Activated T-helper 17 cell treated with anti-CD3 and anti-CD28 coated beads, Interleukin-2, amount 50 U/mL, for 72 hours (primary cell): Measurements from ENCODE around the gene TRIO. TPM values are rescaled to one million over a fixed set of nuclear protein-coding genes. Genes with fewer than 3 reads are reported as not detected.
"Not testable (repeated sequence)": the region's sequence is repeated elsewhere in the genome, so short reads cannot be mapped to it uniquely, and the experiment has no call there.

ENCODE experiments used
- ATAC-seq: fragments of 150-1000 bp; cut with Tn5 transposase; replicated peaks from 2 replicates; pipeline ENCODE4 v1.10.0; 2021; ENCODE audit warnings: mild to moderate bottlenecking, moderate library complexity
- H3K27ac Mint-ChIP-seq: one replicate; pipeline ENCODE4 v1.8.0; 2022; ENCODE audit warnings: mixed read lengths
- H3K27me3 Mint-ChIP-seq: one replicate; pipeline ENCODE4 v1.8.0; 2022; ENCODE audit warnings: mixed read lengths
- H3K36me3 Mint-ChIP-seq: one replicate; pipeline ENCODE4 v1.8.0; 2022; ENCODE audit warnings: low read depth, mild to moderate bottlenecking, mixed read lengths
- H3K4me1 Mint-ChIP-seq: one replicate; pipeline ENCODE4 v1.8.0; 2022; ENCODE audit warnings: mixed read lengths
- H3K4me3 Mint-ChIP-seq: one replicate; pipeline ENCODE4 v1.8.0; 2022; ENCODE audit warnings: mild to moderate bottlenecking, mixed read lengths
- H3K9me3 Mint-ChIP-seq: one replicate; pipeline ENCODE4 v1.8.0; 2022; ENCODE audit warnings: mixed read lengths
- total RNA-seq, 2 donors: library from RNA; stranded (reverse); gene quantifications; one replicate each; pipeline ENCODE4 v1.2.3, GENCODE V29; 2022

Gene TRIO
- total RNA-seq, 2 donors from 2014 or later = 13.6 to 21.5 TPM

DNA sequence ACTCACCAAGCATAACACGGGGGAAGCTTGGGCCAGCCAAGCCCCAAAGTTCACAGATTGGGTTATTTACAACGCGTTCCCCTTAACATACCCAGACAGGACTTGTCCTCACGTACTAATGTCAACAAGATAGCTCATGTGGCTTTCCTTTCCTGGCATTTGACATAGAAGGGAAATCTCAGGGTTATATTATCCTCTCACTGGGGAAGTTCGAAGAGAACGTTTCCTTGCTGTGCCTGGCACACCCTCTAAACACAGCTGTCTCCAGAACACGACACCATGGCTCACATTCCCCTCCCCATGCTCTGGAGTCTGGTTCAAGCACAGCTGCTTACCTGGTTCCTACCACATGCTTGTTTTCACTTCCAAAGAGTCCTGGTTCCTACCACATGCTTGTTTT, 391.6 kb downstream of the TRIO start:
- no peak for ATAC-seq
- Mint-ChIP-seq H3K27me3 (peaks cover 3% of the 10 kb centered on the region), H3K4me3 (no peak overlapping the region), H3K27ac (no peak overlapping the region), H3K4me1 (no peaks in the 10 kb centered on the region), H3K36me3 (no peaks in the 10 kb centered on the region), H3K9me3 (no peaks in the 10 kb centered on the region)

DNA sequence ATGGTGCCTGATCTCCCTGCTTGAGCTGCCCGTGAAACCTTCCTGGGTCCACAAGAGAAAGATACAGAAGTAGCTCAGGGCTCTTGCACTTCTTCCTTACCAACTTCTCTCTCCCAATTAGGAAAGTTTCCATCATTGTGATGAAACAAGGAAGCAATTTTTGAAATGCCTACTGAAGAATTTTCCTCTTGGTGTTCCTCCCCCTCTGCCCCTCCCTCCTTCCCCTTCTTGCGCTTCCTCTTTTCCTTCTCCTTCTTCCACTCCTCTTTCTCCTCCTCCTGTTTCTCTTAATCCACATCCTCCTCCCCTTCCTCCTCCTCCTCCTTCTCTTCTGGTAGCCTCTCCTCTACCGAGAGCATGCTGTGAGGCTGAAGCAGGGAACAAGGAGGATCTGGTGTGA, 402.2 kb downstream of the TRIO start:
- Mint-ChIP-seq H3K4me3 (no peak overlapping the region), H3K27me3 (peaks cover 4% of the 10 kb centered on the region), H3K4me1 (peaks cover 4% of the 10 kb centered on the region), H3K36me3 (no peaks in the 10 kb centered on the region), H3K27ac (no peak overlapping the region), H3K9me3 (peaks cover 4% of the 10 kb centered on the region)
- no peak for ATAC-seq

DNA sequence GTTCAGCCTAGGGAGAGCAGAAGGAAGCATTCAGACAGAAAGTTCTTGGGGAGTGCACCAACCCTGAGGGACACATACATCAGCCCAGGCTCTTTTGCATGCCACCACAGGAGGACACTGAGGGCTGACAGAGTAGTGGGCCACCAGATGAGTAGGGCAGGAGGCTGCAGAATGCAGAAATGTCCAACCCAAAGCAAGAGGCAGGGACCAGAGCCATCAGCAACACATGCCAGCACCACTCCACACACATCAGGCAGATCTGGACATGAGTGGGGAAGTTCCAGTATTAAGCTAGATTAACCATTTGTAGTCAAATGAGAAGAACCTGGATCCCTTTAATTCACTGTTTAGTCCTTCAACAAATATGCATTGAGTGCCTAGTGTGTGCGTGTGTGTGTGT, 402.7 kb downstream of the TRIO start:
- H3K27me3 Mint-ChIP-seq = peaks cover 9% of the 10 kb centered on the region
- no peak overlapping the region for H3K4me3 Mint-ChIP-seq
- no peak overlapping the region for H3K27ac Mint-ChIP-seq
- ATAC-seq = no peak
- peaks cover 4% of the 10 kb centered on the region for H3K4me1 Mint-ChIP-seq
- H3K9me3 Mint-ChIP-seq = no peaks in the 10 kb centered on the region
- H3K36me3 Mint-ChIP-seq = no peaks in the 10 kb centered on the region

DNA sequence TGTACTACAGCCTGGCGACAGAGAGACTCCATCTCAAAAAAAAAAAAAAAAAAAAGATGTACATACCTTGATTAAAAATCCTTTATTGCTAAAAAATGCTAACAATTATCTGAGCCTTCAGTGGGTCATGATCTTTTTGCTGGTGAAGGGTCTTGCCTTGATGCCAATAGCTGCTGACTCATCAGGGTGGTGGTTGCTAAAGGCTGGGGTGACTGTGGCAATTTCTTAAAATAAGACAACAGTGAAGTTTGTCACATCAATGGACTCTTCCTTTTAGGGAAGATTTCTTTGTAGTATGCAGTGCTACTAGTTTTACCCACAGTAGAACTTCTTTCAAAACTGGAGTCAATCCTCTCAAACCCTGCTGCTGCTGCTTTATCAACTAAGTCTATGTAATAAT, 404.5 kb downstream of the TRIO start:
- H3K27me3 Mint-ChIP-seq = peaks cover 14% of the 10 kb centered on the region
- ATAC-seq = no peak
- H3K36me3 Mint-ChIP-seq = no peaks in the 10 kb centered on the region
- peaks cover 5% of the 10 kb centered on the region for H3K9me3 Mint-ChIP-seq
- peaks cover 4% of the 10 kb centered on the region for H3K4me1 Mint-ChIP-seq
- H3K4me3 Mint-ChIP-seq = no peak overlapping the region
- no peak overlapping the region for H3K27ac Mint-ChIP-seq

DNA sequence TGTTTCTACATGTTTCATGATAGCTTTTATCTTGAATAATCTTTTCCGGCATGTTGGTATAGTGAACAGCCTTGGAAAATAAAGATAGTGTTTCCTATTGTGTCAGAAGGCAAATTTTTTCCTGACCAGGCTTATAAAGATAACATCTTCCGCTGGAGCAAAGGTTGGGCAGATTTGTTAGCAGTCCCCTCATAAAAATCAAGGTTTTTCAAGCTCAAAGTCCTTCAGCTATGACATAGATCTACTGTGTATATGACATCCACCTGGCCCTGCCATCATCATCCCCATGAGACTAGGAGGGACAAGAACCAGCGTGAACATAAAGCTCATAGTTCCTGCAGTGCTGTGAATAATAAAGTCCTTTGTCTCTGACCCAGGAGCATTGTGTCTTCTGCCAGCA, 408.1 kb downstream of the TRIO start:
- Mint-ChIP-seq H3K27me3 (peaks cover 12% of the 10 kb centered on the region), H3K36me3 (no peaks in the 10 kb centered on the region), H3K9me3 (peaks cover 5% of the 10 kb centered on the region), H3K4me3 (no peak overlapping the region), H3K4me1 (peaks cover 4% of the 10 kb centered on the region), H3K27ac (no peak overlapping the region)
- no peak for ATAC-seq

DNA sequence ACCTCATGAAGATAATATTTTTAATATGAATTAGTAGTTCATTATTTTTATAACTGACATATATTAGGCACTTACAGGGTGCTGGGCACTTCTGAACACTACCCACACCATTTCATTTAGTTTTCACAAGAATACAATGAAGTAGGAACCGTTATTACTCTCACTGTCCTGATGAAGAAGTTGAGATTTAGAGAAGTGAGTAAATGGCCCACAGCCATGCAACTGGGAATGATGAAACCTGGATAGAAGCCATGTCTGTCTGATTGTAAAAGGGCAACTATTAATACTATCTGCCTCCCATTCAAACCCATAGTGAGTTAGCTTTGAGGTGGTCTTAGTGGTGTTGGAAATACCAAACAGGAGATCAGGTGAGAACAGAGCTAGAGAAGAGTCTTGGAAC, 408.9 kb downstream of the TRIO start:
- Mint-ChIP-seq H3K4me3 (no peak overlapping the region), H3K9me3 (peaks cover 5% of the 10 kb centered on the region), H3K27ac (no peak overlapping the region), H3K4me1 (peaks cover 4% of the 10 kb centered on the region), H3K36me3 (no peaks in the 10 kb centered on the region), H3K27me3 (peaks cover 12% of the 10 kb centered on the region)
- no peak for ATAC-seq

DNA sequence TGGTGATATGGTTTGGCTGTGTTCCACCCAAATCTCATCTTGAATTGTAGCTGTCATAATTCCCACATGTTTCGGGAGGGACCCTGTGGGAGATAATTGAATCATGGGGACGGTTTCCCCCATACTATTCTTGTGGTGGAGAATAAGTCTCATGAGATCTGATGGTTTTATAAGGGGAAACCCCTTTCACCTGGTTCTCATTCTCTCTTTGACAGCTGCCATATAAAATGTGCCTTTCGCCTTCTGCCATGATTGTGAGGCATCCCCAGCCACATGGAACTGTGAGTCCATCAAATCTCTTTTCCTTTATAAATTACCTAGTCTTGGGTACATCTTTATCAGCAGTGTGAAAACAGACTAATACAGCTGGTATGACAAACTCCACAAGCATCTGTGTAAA, 411.1 kb downstream of the TRIO start:
- H3K9me3 Mint-ChIP-seq, H3K4me3 Mint-ChIP-seq, H3K36me3 Mint-ChIP-seq, H3K4me1 Mint-ChIP-seq, H3K27ac Mint-ChIP-seq: not testable (repeated sequence)
- peak; percentile 34 for ATAC-seq
- H3K27me3 Mint-ChIP-seq = peaks cover 12% of the 10 kb centered on the region

DNA sequence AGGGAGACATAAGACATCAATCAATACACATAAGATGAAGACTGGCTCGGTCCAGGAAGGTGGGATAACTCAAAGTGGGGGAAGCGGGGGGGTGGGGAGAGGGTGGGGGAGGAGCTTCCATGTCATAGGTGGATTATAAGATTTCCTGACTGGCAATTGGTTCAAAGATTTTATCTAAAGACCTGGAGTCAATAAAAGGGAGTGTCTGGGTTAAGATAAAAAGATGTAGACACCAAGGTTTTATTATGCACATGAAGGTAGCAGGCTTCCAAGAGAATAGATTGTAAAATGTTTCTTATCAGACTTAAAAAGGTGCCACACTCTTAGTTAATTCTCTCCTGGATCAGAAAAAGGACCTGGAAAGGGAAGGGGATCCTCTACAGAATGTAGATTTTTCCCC, 412.9 kb downstream of the TRIO start:
- H3K4me1 Mint-ChIP-seq = peaks cover 7% of the 10 kb centered on the region
- H3K27ac Mint-ChIP-seq = no peak overlapping the region
- no peaks in the 10 kb centered on the region for H3K36me3 Mint-ChIP-seq
- H3K9me3 Mint-ChIP-seq = peaks cover 5% of the 10 kb centered on the region
- H3K27me3 Mint-ChIP-seq = peaks cover 7% of the 10 kb centered on the region
- no peak overlapping the region for H3K4me3 Mint-ChIP-seq
- ATAC-seq = no peak

DNA sequence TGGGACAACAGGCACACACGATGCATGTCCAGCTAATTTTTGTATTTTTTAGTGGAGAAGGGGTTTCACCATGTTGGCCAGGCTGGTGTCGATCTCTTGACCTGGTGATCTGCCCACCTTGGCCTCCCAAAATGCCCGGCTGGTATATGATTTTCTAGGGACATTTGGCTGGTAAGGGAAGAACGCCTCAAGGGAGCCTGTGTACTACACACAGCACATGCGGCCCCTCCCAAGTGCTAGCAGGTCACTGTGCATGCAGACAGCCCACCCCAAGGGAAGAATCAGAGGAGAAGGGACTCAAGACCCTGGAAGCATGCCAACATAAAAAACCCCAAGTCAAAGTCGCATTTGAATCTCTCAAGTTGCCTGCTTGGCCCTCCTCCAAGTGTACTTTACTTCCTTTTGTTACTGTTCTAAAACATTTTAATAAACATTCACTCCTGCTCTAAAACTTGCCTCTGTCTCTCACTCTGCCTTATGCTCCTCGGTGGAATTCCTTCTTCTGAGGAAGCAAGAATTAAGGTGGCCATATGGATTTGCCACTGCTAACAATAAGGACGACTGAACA, 414.1 kb downstream of the TRIO start:
- H3K9me3 Mint-ChIP-seq = peaks cover 1% of the 10 kb centered on the region
- H3K36me3 Mint-ChIP-seq = no peaks in the 10 kb centered on the region
- no peak for ATAC-seq
- no peak overlapping the region for H3K27ac Mint-ChIP-seq
- peaks cover 4% of the 10 kb centered on the region for H3K27me3 Mint-ChIP-seq
- no peak overlapping the region for H3K4me3 Mint-ChIP-seq
- peaks cover 7% of the 10 kb centered on the region for H3K4me1 Mint-ChIP-seq

DNA sequence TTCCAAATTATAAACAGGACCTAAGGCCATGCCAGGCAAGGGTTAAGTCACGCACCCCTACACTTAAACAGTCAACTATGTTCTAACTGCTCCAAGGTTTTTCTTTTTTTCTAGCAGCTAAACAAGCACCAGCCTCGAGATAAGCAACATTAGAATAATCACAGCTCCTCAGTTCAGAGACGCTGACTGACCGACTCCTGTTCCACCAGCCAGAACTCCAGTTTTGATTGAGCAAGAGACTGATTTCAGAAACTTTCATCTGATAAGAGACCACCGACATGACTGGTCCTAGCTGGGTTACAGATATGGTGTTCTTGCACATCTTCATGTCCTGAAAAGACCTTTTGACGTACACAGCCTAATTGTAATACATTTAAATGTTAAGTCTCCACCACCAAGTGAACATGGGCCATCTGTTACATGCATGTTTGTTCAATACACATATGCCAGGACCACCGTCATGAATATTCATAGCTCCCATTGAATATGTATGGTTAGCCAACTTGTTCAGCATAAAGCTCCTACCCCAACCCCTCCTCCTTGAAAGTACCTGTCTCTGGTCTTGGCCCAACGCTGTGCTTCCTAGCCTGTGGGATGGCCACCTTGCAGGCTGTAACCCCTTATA, 414.8 kb downstream of the TRIO start:
- Mint-ChIP-seq H3K9me3 (no peaks in the 10 kb centered on the region), H3K4me1 (peaks cover 7% of the 10 kb centered on the region), H3K4me3 (no peak overlapping the region), H3K36me3 (no peaks in the 10 kb centered on the region), H3K27me3 (peaks cover 3% of the 10 kb centered on the region), H3K27ac (no peak overlapping the region)
- no peak for ATAC-seq

Other genes with a start within 250 kb of the TRIO start
- gene DNAH5, start 198.7 kb upstream of the TRIO start, total RNA-seq = not detected